ENCODE results near the gene OVAAL. TPM values are rescaled to one million over a fixed set of nuclear protein-coding genes. Genes with fewer than 3 reads are reported as not detected.

OVAAL gene
- total and polyA plus RNA-seq, 10 of the 15 experiments (the other 5 are each of a cell fraction or from before 2014, with no cell fraction given), result 0.04 to 0.33 (median 0.06) TPM; not detected in 7

- no peak overlapping the region for H3K9ac ChIP-seq (ENCODE audit: control insufficient read depth, insufficient read depth, low read length)
- TF ChIP-seq TCF7 (IDR thresholded peaks at IDR 0.05; ENCODE audit: borderline replicate concordance) (no peak), ZNF384 (IDR thresholded peaks at IDR 0.05; ENCODE audit: borderline replicate concordance, low read depth, low read length) (no peak), TBL1XR1 (IDR thresholded peaks at IDR 0.05; ENCODE audit: low read depth, low read length) (no peak), NR2C1 (IDR thresholded peaks at IDR 0.05) (no peak), CEBPB (IDR thresholded peaks at IDR 0.05; ENCODE audit: borderline replicate concordance in 1 of 2, low read depth in 2 of 2, low read length in 2 of 2) (no peak), BMI1 (IDR thresholded peaks at IDR 0.05; ENCODE audit: borderline replicate concordance) (no peak), CBFB (IDR thresholded peaks at IDR 0.05; ENCODE audit: low read depth) (no peak), CBX5 (IDR thresholded peaks at IDR 0.05; ENCODE audit: low read depth) (no peak), BACH1 (IDR thresholded peaks at IDR 0.05; ENCODE audit: borderline replicate concordance) (no peak), MYC (IDR thresholded peaks at IDR 0.05; ENCODE audit: insufficient read depth, insufficient read length, insufficient replicate concordance, low read length, severe bottlenecking) (no peak), SUZ12 (IDR thresholded peaks at IDR 0.05; ENCODE audit: unreplicated experiment) (no peak), SRF (IDR thresholded peaks at IDR 0.05; ENCODE audit: low read depth in 2 of 2, low read length in 2 of 2) (no peak), PRDM15 (CRISPR knock-in tag; IDR thresholded peaks at IDR 0.05) (no peak)
- TF ChIP-seq, protein P1, sequence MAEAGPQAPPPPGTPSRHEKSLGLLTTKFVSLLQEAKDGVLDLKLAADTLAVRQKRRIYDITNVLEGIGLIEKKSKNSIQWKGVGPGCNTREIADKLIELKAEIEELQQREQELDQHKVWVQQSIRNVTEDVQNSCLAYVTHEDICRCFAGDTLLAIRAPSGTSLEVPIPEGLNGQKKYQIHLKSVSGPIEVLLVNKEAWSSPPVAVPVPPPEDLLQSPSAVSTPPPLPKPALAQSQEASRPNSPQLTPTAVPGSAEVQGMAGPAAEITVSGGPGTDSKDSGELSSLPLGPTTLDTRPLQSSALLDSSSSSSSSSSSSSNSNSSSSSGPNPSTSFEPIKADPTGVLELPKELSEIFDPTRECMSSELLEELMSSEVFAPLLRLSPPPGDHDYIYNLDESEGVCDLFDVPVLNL (IDR thresholded peaks at IDR 0.05; ENCODE audit: low read depth, low read length), result no peak
- TF ChIP-seq, protein P2, sequence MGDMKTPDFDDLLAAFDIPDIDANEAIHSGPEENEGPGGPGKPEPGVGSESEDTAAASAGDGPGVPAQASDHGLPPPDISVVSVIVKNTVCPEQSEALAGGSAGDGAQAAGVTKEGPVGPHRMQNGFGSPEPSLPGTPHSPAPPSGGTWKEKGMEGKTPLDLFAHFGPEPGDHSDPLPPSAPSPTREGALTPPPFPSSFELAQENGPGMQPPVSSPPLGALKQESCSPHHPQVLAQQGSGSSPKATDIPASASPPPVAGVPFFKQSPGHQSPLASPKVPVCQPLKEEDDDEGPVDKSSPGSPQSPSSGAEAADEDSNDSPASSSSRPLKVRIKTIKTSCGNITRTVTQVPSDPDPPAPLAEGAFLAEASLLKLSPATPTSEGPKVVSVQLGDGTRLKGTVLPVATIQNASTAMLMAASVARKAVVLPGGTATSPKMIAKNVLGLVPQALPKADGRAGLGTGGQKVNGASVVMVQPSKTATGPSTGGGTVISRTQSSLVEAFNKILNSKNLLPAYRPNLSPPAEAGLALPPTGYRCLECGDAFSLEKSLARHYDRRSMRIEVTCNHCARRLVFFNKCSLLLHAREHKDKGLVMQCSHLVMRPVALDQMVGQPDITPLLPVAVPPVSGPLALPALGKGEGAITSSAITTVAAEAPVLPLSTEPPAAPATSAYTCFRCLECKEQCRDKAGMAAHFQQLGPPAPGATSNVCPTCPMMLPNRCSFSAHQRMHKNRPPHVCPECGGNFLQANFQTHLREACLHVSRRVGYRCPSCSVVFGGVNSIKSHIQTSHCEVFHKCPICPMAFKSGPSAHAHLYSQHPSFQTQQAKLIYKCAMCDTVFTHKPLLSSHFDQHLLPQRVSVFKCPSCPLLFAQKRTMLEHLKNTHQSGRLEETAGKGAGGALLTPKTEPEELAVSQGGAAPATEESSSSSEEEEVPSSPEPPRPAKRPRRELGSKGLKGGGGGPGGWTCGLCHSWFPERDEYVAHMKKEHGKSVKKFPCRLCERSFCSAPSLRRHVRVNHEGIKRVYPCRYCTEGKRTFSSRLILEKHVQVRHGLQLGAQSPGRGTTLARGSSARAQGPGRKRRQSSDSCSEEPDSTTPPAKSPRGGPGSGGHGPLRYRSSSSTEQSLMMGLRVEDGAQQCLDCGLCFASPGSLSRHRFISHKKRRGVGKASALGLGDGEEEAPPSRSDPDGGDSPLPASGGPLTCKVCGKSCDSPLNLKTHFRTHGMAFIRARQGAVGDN (IDR thresholded peaks at IDR 0.05), result no peak
Measured at GRCh38 chr1:180560868-180561600, 2.3 kb downstream of the OVAAL start.

More at GRCh38 chr1:180560868-180561600, 2.3 kb downstream of the OVAAL start:
- intact Hi-C loops (cut with micrococcal nuclease; ENCODE audit: unreplicated experiment) (no loop called here), in situ Hi-C loops (cut with MboI) (no loop called here)
- Histone ChIP-seq H3K4me3 (no peak overlapping the region), H3K9me3 (replicated peaks; ENCODE audit: control insufficient read depth, insufficient read depth, low read length) (no peaks in the 10 kb centered on the region), H2AFZ (ENCODE audit: control insufficient read depth, low read depth, low read length) (no peak overlapping the region), H3K27me3 (replicated peaks in 1 of 2; ENCODE audit: control insufficient read depth in 2 of 2, insufficient read depth in 2 of 2, low read length in 1 of 2) (0 out of 4 replicates have a peak, but pooled peaks cover 0 to 3% of the 10 kb centered on the region in 2 experiments), H3K4me2 (ENCODE audit: control insufficient read depth, insufficient read depth) (no peak overlapping the region), H3K4me1 (ENCODE audit: control insufficient read depth, insufficient read depth, low read length) (no peaks in the 10 kb centered on the region), H3K27ac (ENCODE audit: control insufficient read depth, insufficient read depth) (no peak overlapping the region), H4K20me1 (ENCODE audit: control insufficient read depth, insufficient read depth) (no peaks in the 10 kb centered on the region), H3K36me3 (ENCODE audit: control insufficient read depth in 2 of 2, insufficient read depth in 2 of 2, low read length in 1 of 2) (no peaks in the 10 kb centered on the region), H3K79me2 (ENCODE audit: control insufficient read depth, insufficient read depth, low read length) (no peaks in the 10 kb centered on the region)
- ChIA-PET CTCF (no interaction called here), RAD21 (ENCODE audit: unreplicated experiment) (no interaction called here), SMC1A (ENCODE audit: uncharacterized antibody, unreplicated experiment) (no interaction called here), POLR2A (no interaction called here)
- no peak for FAIRE-seq
- no TSS peak for BruUV-seq (replicated peaks)
- no peak for ATAC-seq
- no peak for DNase-seq (ENCODE audit: low read depth, low spot score)
- 25% methylated on average over 5 of the region's 5 CpGs for WGBS (ENCODE audit: insufficient coverage, insufficient replicate concordance, low lambda C conversion rate, missing lambda C conversion rate)
